HG03469 (cell line): ENCODE results near the gene PAIP2.
"Not testable (repeated sequence)": the region's sequence is repeated elsewhere in the genome, so short reads cannot be mapped to it uniquely, and the experiment has no call there.

ENCODE experiments used
- ATAC-seq: cut with Tn5 transposase; IDR thresholded peaks from one replicate; pipeline ENCODE4 v1.9.1; 2021; ENCODE audit warnings: mild to moderate bottlenecking, moderate library complexity, moderate number of reproducible peaks; ENCODE audit not compliant: unreplicated experiment

PAIP2 gene

GRCh38 chr5:139341689-139342422 lies at the start of gene PAIP2:
TSS of gene PAIP2 (plus strand) at chr5:139341854. CDS start at chr5:139363785, 21,931 bp downstream.
- ATAC-seq: peak; percentile 58

GRCh38 chr5:139293202-139293506 lies 48.5 kb upstream of the PAIP2 start:
- ATAC-seq: no peak

GRCh38 chr5:139293507-139294373 lies 47.9 kb upstream of the PAIP2 start, which contains the start of gene MATR3:
TSS of gene MATR3 (plus strand) at chr5:139293740. CDS start at chr5:139307416, 13,676 bp downstream.
- ATAC-seq: peak; percentile 34

- no peak for ATAC-seq
Measured at GRCh38 chr5:139294374-139295165, 47.1 kb upstream of the PAIP2 start.

- no peak for ATAC-seq
Measured at GRCh38 chr5:139295346-139296057, 46.2 kb upstream of the PAIP2 start.

GRCh38 chr5:139296198-139296597 lies 45.5 kb upstream of the PAIP2 start:
- ATAC-seq: no peak

- ATAC-seq: no peak
Measured at GRCh38 chr5:139296862-139297326, 44.8 kb upstream of the PAIP2 start.

- no peak for ATAC-seq
Measured at GRCh38 chr5:139297439-139298133, 44.1 kb upstream of the PAIP2 start.

GRCh38 chr5:139298242-139298641 lies 43.4 kb upstream of the PAIP2 start:
- no peak for ATAC-seq

GRCh38 chr5:139299486-139299885 lies 42.2 kb upstream of the PAIP2 start:
- ATAC-seq: no peak

GRCh38 chr5:139301808-139302499 lies 39.7 kb upstream of the PAIP2 start:
- no peak for ATAC-seq

- ATAC-seq: no peak
Measured at GRCh38 chr5:139304391-139305324, 37.0 kb upstream of the PAIP2 start.

GRCh38 chr5:139306197-139306596 lies 35.5 kb upstream of the PAIP2 start:
- no peak for ATAC-seq

- ATAC-seq: no peak
Measured at GRCh38 chr5:139306628-139307379, 34.9 kb upstream of the PAIP2 start.

GRCh38 chr5:139308797-139309196 lies 32.9 kb upstream of the PAIP2 start:
- no peak for ATAC-seq

GRCh38 chr5:139310715-139311186 lies 30.9 kb upstream of the PAIP2 start:
- ATAC-seq: not testable (repeated sequence)

- ATAC-seq: no peak
Measured at GRCh38 chr5:139312075-139312474, 29.6 kb upstream of the PAIP2 start.
